Activated CD4-positive, CD25-positive, alpha-beta regulatory T cell treated with anti-CD3 and anti-CD28 coated beads, Interleukin-2, amount 50 U/mL, for 24 hours (primary cell): ENCODE data around the gene PGK2.
"Not testable (repeated sequence)": the region's sequence is repeated elsewhere in the genome, so short reads cannot be mapped to it uniquely, and the experiment has no call there.

Source experiments
- ATAC-seq, 2 donors: fragments of 150-1000 bp; cut with Tn5 transposase; one replicate each; pipeline ENCODE4 v1.10.0; 2021; ENCODE audit warnings: mild to moderate bottlenecking in 1 of 2, moderate library complexity in 1 of 2

PGK2 gene

GRCh38 chr6:49787176-49787575 lies at the start of gene PGK2:
PGK2 (minus strand) TSS chr6:49787285; CDS start chr6:49787187, 98 bp downstream.
- ATAC-seq: no peak

- no peak for ATAC-seq
Measured at GRCh38 chr6:49835140-49835539, 48.1 kb upstream of the PGK2 start.

- ATAC-seq: no peak
Measured at GRCh38 chr6:49833386-49833785, 46.3 kb upstream of the PGK2 start.

- ATAC-seq: no peak
Measured at GRCh38 chr6:49826743-49827406, 39.8 kb upstream of the PGK2 start.

- ATAC-seq: no peak
Measured at GRCh38 chr6:49815166-49815565, 28.1 kb upstream of the PGK2 start.

- no peak for ATAC-seq
Measured at GRCh38 chr6:49813248-49813647, 26.2 kb upstream of the PGK2 start.

- ATAC-seq: no peak
Measured at GRCh38 chr6:49806145-49806544, 19.1 kb upstream of the PGK2 start.

GRCh38 chr6:49805246-49805645 lies 18.2 kb upstream of the PGK2 start:
- ATAC-seq: no peak

- no peak for ATAC-seq
Measured at GRCh38 chr6:49801525-49801924, 14.4 kb upstream of the PGK2 start.

GRCh38 chr6:49799090-49799489 lies 12.0 kb upstream of the PGK2 start:
- no peak for ATAC-seq

- ATAC-seq: not testable (repeated sequence)
Measured at GRCh38 chr6:49796842-49797455, 9.9 kb upstream of the PGK2 start.

- no peak for ATAC-seq
Measured at GRCh38 chr6:49790341-49790740, 3.3 kb upstream of the PGK2 start.

- no peak for ATAC-seq
Measured at GRCh38 chr6:49784272-49784671, 2.8 kb downstream of the PGK2 start.

- no peak for ATAC-seq
Measured at GRCh38 chr6:49782725-49783124, 4.4 kb downstream of the PGK2 start.

GRCh38 chr6:49782293-49782692 lies 4.8 kb downstream of the PGK2 start:
- no peak for ATAC-seq

- no peak for ATAC-seq
Measured at GRCh38 chr6:49776444-49776843, 10.6 kb downstream of the PGK2 start.

- ATAC-seq: no peak
Measured at GRCh38 chr6:49775043-49775442, 12.0 kb downstream of the PGK2 start.

GRCh38 chr6:49772285-49772684 lies 14.8 kb downstream of the PGK2 start:
- no peak for ATAC-seq

GRCh38 chr6:49766762-49767161 lies 20.3 kb downstream of the PGK2 start:
- no peak for ATAC-seq

- no peak for ATAC-seq
Measured at GRCh38 chr6:49764571-49765236, 22.4 kb downstream of the PGK2 start.

- ATAC-seq: no peak
Measured at GRCh38 chr6:49744259-49744658, 42.8 kb downstream of the PGK2 start, which contains the start of gene CRISP3. CRISP3 (minus strand) TSS chr6:49744388; CDS start chr6:49744367, 21 bp downstream.

- no peak for ATAC-seq
Measured at GRCh38 chr6:49743429-49743828, 43.7 kb downstream of the PGK2 start.

- ATAC-seq: no peak
Measured at GRCh38 chr6:49739423-49739822, 47.7 kb downstream of the PGK2 start.

GRCh38 chr6:49736017-49736508 lies 51.0 kb downstream of the PGK2 start:
- no peak for ATAC-seq
